Measurements from ENCODE around the gene GSK3B.

GSK3B gene

GRCh38 chr3:119981386-119981785, 112.9 kb downstream of the GSK3B start:
- Histone ChIP-seq H4K20me1 (ENCODE audit: insufficient read depth, low read length) (peaks cover 51% of the 10 kb centered on the region), H3K36me3 (ENCODE audit: insufficient read depth, low read length) (no peaks in the 10 kb centered on the region), H3K4me3 (ENCODE audit: low read depth in 1 of 2, low read length in 2 of 2) (no peak overlapping the region), H3K4me1 (ENCODE audit: insufficient read depth, low read length) (no peaks in the 10 kb centered on the region), H3K27ac (ENCODE audit: low read length) (no peak overlapping the region), H3K27me3 (ENCODE audit: insufficient read depth, low read length, poor library complexity) (no peaks in the 10 kb centered on the region), H2AFZ (ENCODE audit: low read depth, low read length) (no peak overlapping the region), H3K79me2 (ENCODE audit: insufficient read depth, low read length) (peaks cover 98% of the 10 kb centered on the region), H3K9me3 (ENCODE audit: insufficient read depth, low read length, severe bottlenecking) (no peaks in the 10 kb centered on the region), H3K4me2 (ENCODE audit: insufficient read depth, low read length) (no peak overlapping the region), H3K9ac (ENCODE audit: low read depth, low read length) (no peak overlapping the region)
- TF ChIP-seq CTCF (IDR thresholded peaks at IDR 0.05; ENCODE audit: borderline replicate concordance, extremely low read depth, low read length, poor library complexity, severe bottlenecking) (no peak), EZH2 (IDR thresholded peaks at IDR 0.05; ENCODE audit: borderline replicate concordance, low read depth, low read length, severe bottlenecking) (no peak)
- no peak for ATAC-seq (ENCODE audit: insufficient read depth, low read depth)
- no peak for DNase-seq

GRCh38 chr3:119978554-119979208, 115.6 kb downstream of the GSK3B start:
- H3K4me2 ChIP-seq (ENCODE audit: insufficient read depth, low read length) = no peak overlapping the region
- H3K36me3 ChIP-seq (ENCODE audit: insufficient read depth, low read length) = no peaks in the 10 kb centered on the region
- no peak overlapping the region for H3K27ac ChIP-seq (ENCODE audit: low read length)
- H4K20me1 ChIP-seq (ENCODE audit: insufficient read depth, low read length) = peaks cover 72% of the 10 kb centered on the region
- H3K9ac ChIP-seq (ENCODE audit: low read depth, low read length) = no peak overlapping the region
- H3K4me3 ChIP-seq (ENCODE audit: low read depth in 1 of 2, low read length in 2 of 2) = no peak overlapping the region
- no peak for ATAC-seq (ENCODE audit: insufficient read depth, low read depth)
- TF ChIP-seq CTCF (IDR thresholded peaks at IDR 0.05; ENCODE audit: borderline replicate concordance, extremely low read depth, low read length, poor library complexity, severe bottlenecking) (no peak), EZH2 (IDR thresholded peaks at IDR 0.05; ENCODE audit: borderline replicate concordance, low read depth, low read length, severe bottlenecking) (no peak)
- no peaks in the 10 kb centered on the region for H3K4me1 ChIP-seq (ENCODE audit: insufficient read depth, low read length)
- H3K79me2 ChIP-seq (ENCODE audit: insufficient read depth, low read length) = peaks cover 100% of the 10 kb centered on the region
- no peak overlapping the region for H2AFZ ChIP-seq (ENCODE audit: low read depth, low read length)
- DNase-seq = no peak
- H3K9me3 ChIP-seq (ENCODE audit: insufficient read depth, low read length, severe bottlenecking) = no peaks in the 10 kb centered on the region
- H3K27me3 ChIP-seq (ENCODE audit: insufficient read depth, low read length, poor library complexity) = no peaks in the 10 kb centered on the region

- DNase-seq = no peak
- H3K79me2 ChIP-seq (ENCODE audit: insufficient read depth, low read length) = peaks cover 100% of the 10 kb centered on the region
Measured at GRCh38 chr3:119977353-119977752, 116.9 kb downstream of the GSK3B start.

More at GRCh38 chr3:119977353-119977752, 116.9 kb downstream of the GSK3B start:
- Histone ChIP-seq H3K9me3 (ENCODE audit: insufficient read depth, low read length, severe bottlenecking) (no peaks in the 10 kb centered on the region), H3K27me3 (ENCODE audit: insufficient read depth, low read length, poor library complexity) (no peaks in the 10 kb centered on the region), H3K27ac (ENCODE audit: low read length) (no peak overlapping the region), H3K4me1 (ENCODE audit: insufficient read depth, low read length) (no peaks in the 10 kb centered on the region), H3K36me3 (ENCODE audit: insufficient read depth, low read length) (no peaks in the 10 kb centered on the region), H3K4me3 (ENCODE audit: low read depth in 1 of 2, low read length in 2 of 2) (no peak overlapping the region), H3K9ac (ENCODE audit: low read depth, low read length) (no peak overlapping the region), H3K4me2 (ENCODE audit: insufficient read depth, low read length) (no peak overlapping the region), H2AFZ (ENCODE audit: low read depth, low read length) (no peak overlapping the region), H4K20me1 (ENCODE audit: insufficient read depth, low read length) (peaks cover 75% of the 10 kb centered on the region)
- TF ChIP-seq CTCF (IDR thresholded peaks at IDR 0.05; ENCODE audit: borderline replicate concordance, extremely low read depth, low read length, poor library complexity, severe bottlenecking) = no peak
- TF ChIP-seq EZH2 (IDR thresholded peaks at IDR 0.05; ENCODE audit: borderline replicate concordance, low read depth, low read length, severe bottlenecking) = no peak
- ATAC-seq (ENCODE audit: insufficient read depth, low read depth) = no peak

All from DND-41 (cell line).